GM12875 (cell line): ENCODE results near the gene JPH2.
A peak's percentile ranks its signal among the peaks of the same experiment; 100 is the strongest.
"Not testable (repeated sequence)": the region's sequence is repeated elsewhere in the genome, so short reads cannot be mapped to it uniquely, and the experiment has no call there.

ENCODE experiments used
- H3K4me3 ChIP-seq: one replicate; pipeline ENCODE4 v1.5.1; 2011; ENCODE audit warnings: low read depth, low read length, control low read depth
- TF ChIP-seq, protein P1 (sequence below): IDR thresholded peaks from 2 replicates; pipeline ENCODE4 v1.5.1; 2011; ENCODE audit warnings: low read depth, mild to moderate bottlenecking, control low read depth, inconsistent platforms, low read length, moderate library complexity, borderline replicate concordance; ENCODE audit not compliant: insufficient read depth

JPH2 gene

DNA sequence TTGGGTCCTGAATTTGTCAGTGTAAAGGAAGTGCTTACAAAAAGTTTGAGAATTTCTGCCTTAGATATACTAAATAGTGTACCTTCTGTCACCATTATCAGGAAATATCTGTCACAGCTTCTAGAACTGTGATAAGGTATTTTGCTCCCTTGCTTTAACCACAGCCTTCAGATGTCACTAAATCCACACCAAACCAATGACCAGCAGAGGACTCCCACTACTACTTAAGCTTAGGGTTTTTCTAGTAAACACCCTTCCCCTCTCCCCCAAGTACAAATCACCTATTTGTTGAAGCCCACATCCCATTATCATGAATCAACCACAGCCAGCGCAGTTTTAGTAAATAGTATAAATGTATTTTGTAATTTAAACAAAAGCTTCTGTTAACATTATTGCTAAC, 8.6 kb upstream of the JPH2 start:
- H3K4me3 ChIP-seq = no peak overlapping the region
- TF ChIP-seq, protein P1, sequence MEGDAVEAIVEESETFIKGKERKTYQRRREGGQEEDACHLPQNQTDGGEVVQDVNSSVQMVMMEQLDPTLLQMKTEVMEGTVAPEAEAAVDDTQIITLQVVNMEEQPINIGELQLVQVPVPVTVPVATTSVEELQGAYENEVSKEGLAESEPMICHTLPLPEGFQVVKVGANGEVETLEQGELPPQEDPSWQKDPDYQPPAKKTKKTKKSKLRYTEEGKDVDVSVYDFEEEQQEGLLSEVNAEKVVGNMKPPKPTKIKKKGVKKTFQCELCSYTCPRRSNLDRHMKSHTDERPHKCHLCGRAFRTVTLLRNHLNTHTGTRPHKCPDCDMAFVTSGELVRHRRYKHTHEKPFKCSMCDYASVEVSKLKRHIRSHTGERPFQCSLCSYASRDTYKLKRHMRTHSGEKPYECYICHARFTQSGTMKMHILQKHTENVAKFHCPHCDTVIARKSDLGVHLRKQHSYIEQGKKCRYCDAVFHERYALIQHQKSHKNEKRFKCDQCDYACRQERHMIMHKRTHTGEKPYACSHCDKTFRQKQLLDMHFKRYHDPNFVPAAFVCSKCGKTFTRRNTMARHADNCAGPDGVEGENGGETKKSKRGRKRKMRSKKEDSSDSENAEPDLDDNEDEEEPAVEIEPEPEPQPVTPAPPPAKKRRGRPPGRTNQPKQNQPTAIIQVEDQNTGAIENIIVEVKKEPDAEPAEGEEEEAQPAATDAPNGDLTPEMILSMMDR = no peak

DNA sequence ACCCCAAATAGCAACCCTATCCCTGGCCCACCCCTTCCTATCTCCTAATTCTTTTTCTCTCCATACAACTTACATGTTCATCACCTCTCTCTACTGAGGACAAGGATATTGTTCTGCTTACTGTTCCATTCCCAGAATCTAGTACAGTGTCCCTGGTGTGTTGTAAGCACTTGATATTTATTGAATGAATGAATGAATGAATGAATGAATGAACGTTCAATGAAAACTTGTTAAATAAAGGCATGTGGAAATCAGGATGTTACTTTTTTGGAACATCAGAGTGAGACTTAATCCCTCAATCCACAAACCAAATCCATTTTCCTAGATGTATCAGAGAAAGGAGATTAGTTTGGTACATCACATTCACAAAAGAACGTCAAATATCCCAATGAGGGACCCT, 6.8 kb upstream of the JPH2 start:
- no peak overlapping the region for H3K4me3 ChIP-seq
- TF ChIP-seq, protein P1 = no peak

DNA sequence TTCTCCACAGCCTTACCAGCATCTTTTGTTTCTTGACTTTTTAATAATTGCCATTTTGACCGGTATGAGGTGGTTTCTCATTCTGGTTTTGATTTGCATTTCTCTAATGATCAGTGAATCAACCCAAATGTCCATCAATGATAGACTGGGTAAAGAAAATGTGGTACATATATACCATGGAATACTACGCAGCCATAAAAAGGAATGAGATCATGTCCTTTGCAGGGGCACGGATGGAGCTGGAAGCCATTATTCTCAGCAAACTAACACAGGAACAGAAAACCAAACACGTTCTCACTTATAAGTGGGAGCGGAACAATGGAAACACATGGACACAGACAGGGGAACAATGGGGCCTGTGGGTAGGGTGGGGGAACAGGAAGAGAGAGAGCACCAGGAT, 4.7 kb upstream of the JPH2 start:
- not testable (repeated sequence) for H3K4me3 ChIP-seq

DNA sequence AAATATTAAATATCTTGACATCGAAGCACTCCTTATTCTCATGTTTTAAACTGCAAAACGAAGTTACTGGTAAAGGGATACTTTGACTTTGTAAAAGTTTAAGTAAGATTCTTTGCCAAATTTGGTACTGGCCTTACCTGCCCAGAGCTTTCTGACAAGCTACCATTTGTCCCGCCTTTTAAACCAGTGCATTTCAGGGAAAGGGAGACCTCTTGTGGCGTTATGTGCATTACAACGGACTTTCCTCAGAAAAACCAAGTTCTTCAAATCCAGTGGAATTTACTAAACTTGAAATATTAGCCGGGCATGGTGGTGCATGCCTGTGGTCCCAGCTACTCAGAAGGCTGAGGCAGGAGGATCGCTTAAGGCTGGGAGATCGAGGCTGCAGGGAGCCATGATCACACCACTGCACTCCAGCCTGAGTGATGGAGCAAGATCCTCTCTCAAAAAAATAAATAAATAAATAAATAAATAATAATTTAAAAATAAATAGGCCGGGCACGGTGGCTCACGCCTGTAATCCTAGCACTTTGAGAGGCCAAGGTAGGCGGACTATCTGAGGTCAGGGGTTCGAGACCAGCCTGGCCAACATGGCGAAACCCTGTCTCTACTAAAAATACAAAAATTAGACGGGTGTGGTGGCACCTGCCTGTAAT, 3.3 kb upstream of the JPH2 start:
- TF ChIP-seq, protein P1 = peak; percentile 58; the same call in 1 of the 2 replicates
- H3K4me3 ChIP-seq = not testable (repeated sequence)

DNA sequence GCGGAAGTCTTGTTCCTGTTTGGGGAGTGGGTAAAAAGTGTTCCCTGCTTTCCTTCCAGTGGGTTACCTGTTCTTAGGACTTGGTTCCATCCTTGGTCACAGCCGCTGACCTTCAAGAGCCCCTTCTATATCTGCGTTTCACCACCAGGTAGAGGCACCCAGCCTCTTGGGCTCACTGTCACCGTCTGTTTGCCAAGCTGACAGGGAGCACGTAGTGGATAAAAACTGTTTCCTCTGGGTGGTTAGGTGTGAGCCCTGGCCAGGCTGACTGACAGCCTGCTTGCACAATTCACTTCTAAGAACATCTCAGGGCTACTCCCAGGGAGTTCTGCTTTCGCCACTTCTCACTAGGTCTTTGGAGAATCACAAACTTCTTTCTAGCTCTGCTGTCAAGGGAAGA, 1.8 kb upstream of the JPH2 start:
- H3K4me3 ChIP-seq = no peak overlapping the region
- TF ChIP-seq, protein P1 = no peak

DNA sequence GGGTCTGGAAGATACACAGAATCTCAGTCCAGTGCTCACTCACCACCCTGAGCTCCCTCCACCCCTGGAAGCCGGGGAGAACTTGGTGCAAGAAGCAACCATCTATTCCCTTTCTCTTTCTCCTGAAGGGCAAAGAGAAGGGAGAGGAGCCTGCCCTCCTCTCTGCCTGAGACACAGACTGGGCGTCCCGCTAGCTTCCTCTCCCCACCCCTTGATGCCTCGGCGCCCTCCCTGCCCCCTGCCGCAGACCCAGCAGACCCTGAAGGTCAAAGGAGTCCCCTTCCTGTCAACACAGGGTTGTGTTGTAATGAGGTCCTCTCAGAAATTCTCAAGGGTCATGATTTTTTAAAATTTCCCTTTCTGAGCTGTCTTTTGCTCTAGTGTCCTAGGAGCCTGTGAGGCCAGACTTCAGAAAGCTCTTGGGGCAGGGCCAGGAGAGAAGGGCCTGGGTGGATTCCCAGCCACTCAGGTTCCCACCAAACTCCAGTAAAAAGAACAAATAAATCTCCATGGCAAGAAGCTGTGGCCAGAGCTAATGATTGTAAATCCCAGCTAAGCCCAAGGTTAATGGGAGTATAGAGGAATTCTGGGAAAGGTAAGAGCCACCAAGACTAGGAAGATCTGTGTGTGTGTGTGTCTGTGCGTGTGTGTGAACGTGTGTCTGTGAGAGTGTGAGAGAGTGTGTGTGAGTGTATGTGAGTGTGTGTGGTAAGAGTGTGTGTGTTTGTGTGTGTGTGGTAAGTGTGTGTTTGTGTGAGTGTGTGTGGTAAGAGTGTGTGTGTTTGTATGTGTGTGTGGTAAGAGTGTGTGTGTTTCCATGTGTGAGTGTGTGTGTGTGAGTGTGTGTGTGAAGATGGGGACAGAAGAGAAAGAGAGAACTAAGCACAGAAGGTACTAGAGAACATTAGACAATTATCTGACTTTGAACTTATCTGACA, 1.1 kb upstream of the JPH2 start:
- TF ChIP-seq, protein P1 = no peak
- H3K4me3 ChIP-seq = no peak overlapping the region

DNA sequence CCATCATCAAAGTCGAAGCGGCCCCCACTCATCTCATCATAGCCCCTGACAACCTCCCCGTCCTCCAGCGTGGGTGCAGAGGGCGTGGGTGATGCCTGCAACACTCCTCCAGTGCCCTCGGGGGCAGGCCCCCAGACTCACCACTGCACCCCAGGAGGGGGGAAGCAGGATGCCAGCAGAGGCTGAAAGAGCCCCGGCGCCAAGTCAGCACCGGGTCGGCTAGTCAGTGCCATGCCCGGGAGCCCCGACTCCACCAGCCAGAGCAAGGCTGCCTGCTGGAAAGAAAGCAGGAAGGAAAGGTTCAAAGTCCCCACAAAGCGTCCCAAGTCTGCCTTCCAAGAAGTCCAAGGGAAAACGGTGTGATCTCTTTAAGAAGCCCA, 324 bp downstream of the JPH2 start:
- TF ChIP-seq, protein P1 = no peak
- H3K4me3 ChIP-seq = no peak overlapping the region
